CD4-positive, alpha-beta T cell treated with Interleukin-12 subunit alpha and Interleukin-12 subunit beta, for 1 hour (primary cell): ENCODE data around the gene MRPL34.
A peak's percentile ranks its signal among the peaks of the same experiment; 100 is the strongest.

Source experiments
- DNase-seq: peaks from one replicate; pipeline ENCODE4 v3.0.0-alpha.2; 2020

Gene MRPL34

GRCh38 chr19:17329366-17330261 is 23.9 kb downstream of the MRPL34 start:
- no peak for DNase-seq

- DNase-seq: no peak
These were observed 24.8 kb downstream of the MRPL34 start for GRCh38 chr19:17330262-17331044.

- no peak for DNase-seq
These were observed 25.4 kb downstream of the MRPL34 start for GRCh38 chr19:17331045-17331558.

- no peak for DNase-seq
These were observed 26.6 kb downstream of the MRPL34 start for GRCh38 chr19:17332360-17332676.

GRCh38 chr19:17332677-17333581 is 27.3 kb downstream of the MRPL34 start:
- peak; percentile 47 for DNase-seq

GRCh38 chr19:17333611-17334413 is 28.1 kb downstream of the MRPL34 start:
- peak; percentile 76 for DNase-seq

- peak; percentile 98 for DNase-seq
These were observed 29.0 kb downstream of the MRPL34 start, which contains the start of gene ANO8 for GRCh38 chr19:17334414-17335409. Gene ANO8 (minus strand): TSS chr19:17334855. CDS start chr19:17334670, 185 bp downstream.

GRCh38 chr19:17335575-17335974 is 29.9 kb downstream of the MRPL34 start:
- DNase-seq: no peak

- peak; percentile 97 for DNase-seq
These were observed 31.4 kb downstream of the MRPL34 start, which contains the start of gene GTPBP3 for GRCh38 chr19:17336872-17337674. Gene GTPBP3 (plus strand): TSS chr19:17337553. CDS start chr19:17337612, 59 bp downstream.

GRCh38 chr19:17337675-17338432 is 32.2 kb downstream of the MRPL34 start:
- peak; percentile 31 for DNase-seq

- no peak for DNase-seq
These were observed 32.9 kb downstream of the MRPL34 start for GRCh38 chr19:17338433-17339078.

- DNase-seq: peak; percentile 32
These were observed 33.5 kb downstream of the MRPL34 start for GRCh38 chr19:17339088-17339741.

GRCh38 chr19:17340302-17340870 is 34.7 kb downstream of the MRPL34 start:
- no peak for DNase-seq

- no peak for DNase-seq
These were observed 35.2 kb downstream of the MRPL34 start for GRCh38 chr19:17340871-17341357.

- no peak for DNase-seq
These were observed 35.7 kb downstream of the MRPL34 start for GRCh38 chr19:17341386-17341785.

GRCh38 chr19:17341845-17342244 is 36.2 kb downstream of the MRPL34 start:
- no peak for DNase-seq

- DNase-seq: peak; percentile 78
These were observed 40.5 kb downstream of the MRPL34 start for GRCh38 chr19:17346109-17346671.
